H9 (cell line): ENCODE data around the gene LIMS1. TPM values are rescaled to one million over a fixed set of nuclear protein-coding genes. Genes with fewer than 3 reads are reported as not detected.

ENCODE experiments used
- DNase-seq: peaks from one replicate; pipeline ENCODE4 v3.0.0-alpha.2; 2017
- H2AFZ ChIP-seq: one replicate; pipeline ENCODE4 v1.6.1; 2013; ENCODE audit warnings: mild to moderate bottlenecking, low read length, control low read depth, moderate library complexity
- H2AK5ac ChIP-seq: 2 replicates; pipeline ENCODE4 v1.6.1; 2013; ENCODE audit warnings: low read length, control low read depth, mixed read lengths; ENCODE audit not compliant: insufficient read length
- H2BK120ac ChIP-seq: one replicate; pipeline ENCODE4 v1.6.1; 2013; ENCODE audit warnings: low read depth, mild to moderate bottlenecking, low read length, control low read depth, inconsistent platforms; ENCODE audit not compliant: poor library complexity, severe bottlenecking
- H2BK12ac ChIP-seq: 2 replicates; pipeline ENCODE4 v1.6.1; 2013; ENCODE audit warnings: low read length, control low read depth, mixed read lengths, low read depth; ENCODE audit not compliant: insufficient read length
- H2BK15ac ChIP-seq: 2 replicates; pipeline ENCODE4 v1.6.1; 2013; ENCODE audit warnings: low read depth, low read length, control low read depth
- H2BK20ac ChIP-seq: one replicate; pipeline ENCODE4 v1.6.1; 2013; ENCODE audit warnings: low read depth, mild to moderate bottlenecking, low read length, control low read depth, inconsistent platforms; ENCODE audit not compliant: poor library complexity, severe bottlenecking
- H2BK5ac ChIP-seq: 2 replicates; pipeline ENCODE4 v1.6.1; 2013; ENCODE audit warnings: low read length, control low read depth, mixed read lengths; ENCODE audit not compliant: insufficient read length
- H3K14ac ChIP-seq: 2 replicates; pipeline ENCODE4 v1.6.1; 2013; ENCODE audit warnings: low read length, control low read depth; ENCODE audit not compliant: insufficient read depth
- H3K18ac ChIP-seq: 2 replicates; pipeline ENCODE4 v1.6.1; 2013; ENCODE audit warnings: low read depth, mild to moderate bottlenecking, mixed read lengths, low read length, control low read depth; ENCODE audit not compliant: insufficient read length
- H3K23ac ChIP-seq: 2 replicates; pipeline ENCODE4 v1.6.1; 2013; ENCODE audit warnings: low read length, control low read depth, mixed read lengths, low read depth; ENCODE audit not compliant: insufficient read length
- H3K23me2 ChIP-seq: 2 replicates; pipeline ENCODE4 v1.6.1; 2013; ENCODE audit warnings: low read depth, mild to moderate bottlenecking, mixed read lengths, low read length, control low read depth; ENCODE audit not compliant: insufficient read length, poor library complexity, severe bottlenecking
- H3K27ac ChIP-seq: 2 replicates; pipeline ENCODE4 v1.5.1; 2013; ENCODE audit warnings: low read length, control low read depth, mixed read lengths, low read depth; ENCODE audit not compliant: insufficient read length
- H3K27me3 ChIP-seq: 2 replicates; pipeline ENCODE4 v1.6.1; 2013; ENCODE audit warnings: low read length, control low read depth, inconsistent platforms; ENCODE audit not compliant: insufficient read depth
- H3K4ac ChIP-seq: 2 replicates; pipeline ENCODE4 v1.6.1; 2013; ENCODE audit warnings: low read depth, mild to moderate bottlenecking, control low read depth, inconsistent platforms, low read length, moderate library complexity
- H3K4me1 ChIP-seq: 2 replicates; pipeline ENCODE4 v1.6.1; 2013; ENCODE audit warnings: low read length, control low read depth, inconsistent platforms; ENCODE audit not compliant: insufficient read depth
- H3K4me2 ChIP-seq: 2 replicates; pipeline ENCODE4 v1.6.1; 2013; ENCODE audit warnings: low read length, control low read depth, mixed read lengths; ENCODE audit not compliant: insufficient read length, insufficient read depth
- H3K56ac ChIP-seq: 2 replicates; pipeline ENCODE4 v1.6.1; 2013; ENCODE audit warnings: low read depth, mild to moderate bottlenecking, mixed read lengths, low read length, control low read depth; ENCODE audit not compliant: insufficient read length
- H3K79me1 ChIP-seq: 2 replicates; pipeline ENCODE4 v1.6.1; 2013; ENCODE audit warnings: low read depth, mild to moderate bottlenecking, moderate library complexity, low read length, control low read depth, inconsistent platforms; ENCODE audit not compliant: insufficient read depth, poor library complexity, severe bottlenecking
- H3K79me2 ChIP-seq: 2 replicates; pipeline ENCODE4 v1.6.1; 2013; ENCODE audit warnings: low read length, control low read depth, inconsistent platforms; ENCODE audit not compliant: insufficient read depth
- H3K9ac ChIP-seq: 2 replicates; pipeline ENCODE4 v1.6.1; 2013; ENCODE audit warnings: low read length, control low read depth, mixed read lengths; ENCODE audit not compliant: insufficient read length; ENCODE audit errors: extremely low read depth
- H3K9me3 ChIP-seq: one replicate; pipeline ENCODE4 v1.6.1; 2013; ENCODE audit warnings: low read depth, low read length, inconsistent platforms; ENCODE audit not compliant: control insufficient read depth
- H3T11ph ChIP-seq: one replicate; pipeline ENCODE4 v1.6.1; 2013; ENCODE audit warnings: mild to moderate bottlenecking, low read length, control low read depth, inconsistent platforms
- H4K20me1 ChIP-seq: one replicate; pipeline ENCODE4 v1.6.1; 2013; ENCODE audit not compliant: control insufficient read depth, insufficient read length, insufficient read depth
- H4K5ac ChIP-seq: 2 replicates; pipeline ENCODE4 v1.6.1; 2013; ENCODE audit warnings: low read depth, mild to moderate bottlenecking, mixed read lengths, low read length, control low read depth; ENCODE audit not compliant: insufficient read length
- H4K8ac ChIP-seq: replicated peaks from 2 replicates; pipeline ENCODE4 v1.6.1; 2013; ENCODE audit warnings: low read length, control low read depth, mixed read lengths, low read depth; ENCODE audit not compliant: insufficient read length
- H4K91ac ChIP-seq: 2 replicates; pipeline ENCODE4 v1.6.1; 2013; ENCODE audit warnings: low read depth, mild to moderate bottlenecking, moderate library complexity, mixed read lengths, low read length, control low read depth; ENCODE audit not compliant: insufficient read length
- H3K27ac Mint-ChIP-seq, 3 experiments: 2 replicates in 2 of 3; 3 replicates in 1 of 3; pipeline ENCODE4 v1.8.0; 2020 to 2021; ENCODE audit warnings: mixed read lengths in 3 of 3, mild to moderate bottlenecking in 1 of 3, moderate library complexity in 1 of 3
- H3K27me3 Mint-ChIP-seq: 2 replicates; pipeline ENCODE4 v1.8.0; 2021; ENCODE audit warnings: low read depth, mild to moderate bottlenecking, moderate library complexity, mixed read lengths
- H3K36me3 Mint-ChIP-seq, 3 experiments: 2 replicates in 2 of 3; 3 replicates in 1 of 3; pipeline ENCODE4 v1.8.0; 2020 to 2021; ENCODE audit warnings: low read depth in 3 of 3, mixed read lengths in 3 of 3; ENCODE audit not compliant: insufficient read depth in 1 of 3
- H3K4me1 Mint-ChIP-seq, 2 experiments: 2 replicates each; pipeline ENCODE4 v1.8.0; 2020; ENCODE audit warnings: mixed read lengths in 2 of 2
- H3K4me3 Mint-ChIP-seq, 2 experiments: 2 replicates in 1 of 2; 3 replicates in 1 of 2; pipeline ENCODE4 v1.8.0; 2020 to 2021; ENCODE audit warnings: mild to moderate bottlenecking in 2 of 2, mixed read lengths in 2 of 2, moderate library complexity in 1 of 2
- H3K9me3 Mint-ChIP-seq, 2 experiments: 2 replicates in 1 of 2; 3 replicates in 1 of 2; pipeline ENCODE4 v1.8.0; 2020; ENCODE audit warnings: mild to moderate bottlenecking in 2 of 2, mixed read lengths in 2 of 2, moderate library complexity in 1 of 2
- total RNA-seq: library from RNA; stranded (reverse); gene quantifications from 2 replicates; pipeline ENCODE4 v1.2.1, GENCODE V29; 2021
- TF ChIP-seq, protein P1 (sequence below): fragments of 200-600 bp; sonication (generic); conservative IDR thresholded peaks from 3 replicates; pipeline ENCODE4 v1.8.0; 2021; ENCODE audit warnings: antibody characterized with exemption, mild to moderate bottlenecking

LIMS1 gene
- total RNA-seq, 1 experiment from 2014 or later = 37.7 TPM

DNA sequence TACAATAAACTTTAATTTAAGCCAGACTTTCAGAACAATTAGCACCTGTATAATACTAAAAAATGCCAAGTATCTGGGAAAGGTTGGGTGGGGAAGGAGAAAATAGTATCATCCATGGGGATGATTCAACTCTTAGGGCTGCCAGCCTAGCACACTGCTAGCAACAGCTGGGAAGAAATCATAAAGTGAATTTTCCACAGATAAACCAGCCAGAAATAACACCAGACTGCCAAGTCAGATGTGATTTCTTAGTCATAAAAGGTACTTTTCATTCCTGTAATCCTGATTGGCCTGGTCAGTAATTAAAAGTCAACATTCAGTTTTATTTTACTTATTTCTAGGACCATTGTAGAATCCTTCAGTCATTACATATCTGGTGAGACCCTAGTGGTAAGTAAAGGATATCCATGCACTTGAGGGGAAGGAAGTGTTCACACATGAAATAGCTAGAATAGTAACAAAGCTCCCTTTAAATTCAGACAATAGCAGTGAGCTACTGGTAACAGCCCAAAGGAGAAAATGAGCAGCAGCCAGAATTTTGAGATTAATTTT lies 59.4 kb downstream of the LIMS1 start:
- Histone ChIP-seq H4K8ac (no peak overlapping the region), H2BK15ac (no peak overlapping the region), H3K56ac (no peak overlapping the region), H2BK12ac (no peak overlapping the region), H4K91ac (no peak overlapping the region), H2BK120ac (no peak overlapping the region), H2AK5ac (no peak overlapping the region), H3K4me1 (peaks cover 6% of the 10 kb centered on the region; the same call in 1 of the 2 replicates), H2AFZ (no peak overlapping the region), H3K9me3 (no peaks in the 10 kb centered on the region), H3K79me1 (no peaks in the 10 kb centered on the region), H3K14ac (no peak overlapping the region), H3K23me2 (no peaks in the 10 kb centered on the region), H3K79me2 (no peaks in the 10 kb centered on the region; the same call in 1 of the 2 replicates), H3K4me2 (no peak overlapping the region), H2BK20ac (no peak overlapping the region), H3K18ac (no peak overlapping the region), H2BK5ac (no peak overlapping the region), H4K20me1 (no peaks in the 10 kb centered on the region), H3K27ac (no peak overlapping the region), H3K27me3 (no peaks in the 10 kb centered on the region), H3T11ph (no peak overlapping the region), H3K9ac (no peak overlapping the region), H3K4ac (no peak overlapping the region), H4K5ac (no peak overlapping the region), H3K23ac (no peak overlapping the region)
- no peak overlapping the region for H3K4me3 Mint-ChIP-seq
- peak overlapping the region; percentile 18 to 94 (median 89); a peak in 4 of 7 replicates for H3K27ac Mint-ChIP-seq
- peaks cover 37 to 45% of the 10 kb centered on the region in 2 experiments for H3K4me1 Mint-ChIP-seq
- H3K27me3 Mint-ChIP-seq = no peaks in the 10 kb centered on the region
- H3K9me3 Mint-ChIP-seq = no peaks in the 10 kb centered on the region; a peak in 1 of 5 replicates
- no peak for DNase-seq
- no peaks in the 10 kb centered on the region; a peak in 1 of 7 replicates for H3K36me3 Mint-ChIP-seq
- TF ChIP-seq, protein P1, sequence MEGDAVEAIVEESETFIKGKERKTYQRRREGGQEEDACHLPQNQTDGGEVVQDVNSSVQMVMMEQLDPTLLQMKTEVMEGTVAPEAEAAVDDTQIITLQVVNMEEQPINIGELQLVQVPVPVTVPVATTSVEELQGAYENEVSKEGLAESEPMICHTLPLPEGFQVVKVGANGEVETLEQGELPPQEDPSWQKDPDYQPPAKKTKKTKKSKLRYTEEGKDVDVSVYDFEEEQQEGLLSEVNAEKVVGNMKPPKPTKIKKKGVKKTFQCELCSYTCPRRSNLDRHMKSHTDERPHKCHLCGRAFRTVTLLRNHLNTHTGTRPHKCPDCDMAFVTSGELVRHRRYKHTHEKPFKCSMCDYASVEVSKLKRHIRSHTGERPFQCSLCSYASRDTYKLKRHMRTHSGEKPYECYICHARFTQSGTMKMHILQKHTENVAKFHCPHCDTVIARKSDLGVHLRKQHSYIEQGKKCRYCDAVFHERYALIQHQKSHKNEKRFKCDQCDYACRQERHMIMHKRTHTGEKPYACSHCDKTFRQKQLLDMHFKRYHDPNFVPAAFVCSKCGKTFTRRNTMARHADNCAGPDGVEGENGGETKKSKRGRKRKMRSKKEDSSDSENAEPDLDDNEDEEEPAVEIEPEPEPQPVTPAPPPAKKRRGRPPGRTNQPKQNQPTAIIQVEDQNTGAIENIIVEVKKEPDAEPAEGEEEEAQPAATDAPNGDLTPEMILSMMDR = peak; percentile 40; the same call in 2 of the 3 replicates
